ENCODE measurements around the gene NSMCE1. TPM values are rescaled to one million over a fixed set of nuclear protein-coding genes. Genes with fewer than 3 reads are reported as not detected.
"Not testable (repeated sequence)": the region's sequence is repeated elsewhere in the genome, so short reads cannot be mapped to it uniquely, and the experiment has no call there.

NSMCE1 gene
- total RNA-seq, 2 donors from 2014 or later, result 37.6 to 58.2 TPM

DNA sequence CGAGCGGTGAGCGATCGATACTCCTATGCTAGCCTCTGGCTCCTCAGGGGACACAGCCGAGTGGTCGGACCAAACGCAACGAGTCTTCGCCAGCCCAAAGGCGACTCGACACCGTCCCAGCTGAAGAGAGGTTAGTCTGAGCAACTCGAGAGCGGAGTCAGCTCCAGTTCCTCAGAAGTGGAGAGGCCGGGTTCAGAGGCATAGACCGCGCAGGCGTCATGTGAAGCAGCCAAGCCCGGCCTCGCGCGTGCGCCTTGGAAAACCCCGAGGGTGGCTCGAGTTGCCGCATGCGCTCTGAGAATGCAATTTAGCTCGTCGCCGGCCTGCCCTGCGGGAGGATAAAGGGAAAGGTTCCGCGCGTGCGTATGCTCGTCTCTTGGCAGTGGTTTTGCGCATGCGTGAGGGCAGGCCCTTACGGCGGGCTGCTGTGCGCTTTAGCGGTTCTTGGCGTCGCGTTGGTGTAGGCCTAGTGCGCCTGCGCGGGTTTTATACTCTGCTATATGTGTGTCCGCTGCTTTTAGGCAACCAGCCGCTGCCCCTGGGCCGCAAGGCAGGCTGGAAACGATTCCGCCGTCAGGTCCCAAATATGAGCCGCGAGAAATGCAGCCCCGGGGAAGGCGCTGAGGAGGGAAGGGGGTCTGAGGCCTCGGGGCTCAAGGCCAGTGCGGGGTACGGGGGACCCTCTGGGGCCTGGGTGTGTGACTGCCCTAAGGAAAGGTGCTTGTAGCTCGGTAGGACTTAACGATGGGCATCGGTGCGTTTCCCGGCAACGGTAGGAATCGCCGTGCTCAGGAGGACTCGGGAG is 64.9 kb downstream of the NSMCE1 start, which contains the start of gene KDM8:
KDM8 (plus strand) TSS at position 20 of the 805 bp plus-strand sequence. CDS start 6,598 bp downstream, outside the sequence.
- TF ChIP-seq, protein P1, sequence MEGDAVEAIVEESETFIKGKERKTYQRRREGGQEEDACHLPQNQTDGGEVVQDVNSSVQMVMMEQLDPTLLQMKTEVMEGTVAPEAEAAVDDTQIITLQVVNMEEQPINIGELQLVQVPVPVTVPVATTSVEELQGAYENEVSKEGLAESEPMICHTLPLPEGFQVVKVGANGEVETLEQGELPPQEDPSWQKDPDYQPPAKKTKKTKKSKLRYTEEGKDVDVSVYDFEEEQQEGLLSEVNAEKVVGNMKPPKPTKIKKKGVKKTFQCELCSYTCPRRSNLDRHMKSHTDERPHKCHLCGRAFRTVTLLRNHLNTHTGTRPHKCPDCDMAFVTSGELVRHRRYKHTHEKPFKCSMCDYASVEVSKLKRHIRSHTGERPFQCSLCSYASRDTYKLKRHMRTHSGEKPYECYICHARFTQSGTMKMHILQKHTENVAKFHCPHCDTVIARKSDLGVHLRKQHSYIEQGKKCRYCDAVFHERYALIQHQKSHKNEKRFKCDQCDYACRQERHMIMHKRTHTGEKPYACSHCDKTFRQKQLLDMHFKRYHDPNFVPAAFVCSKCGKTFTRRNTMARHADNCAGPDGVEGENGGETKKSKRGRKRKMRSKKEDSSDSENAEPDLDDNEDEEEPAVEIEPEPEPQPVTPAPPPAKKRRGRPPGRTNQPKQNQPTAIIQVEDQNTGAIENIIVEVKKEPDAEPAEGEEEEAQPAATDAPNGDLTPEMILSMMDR (IDR thresholded peaks at IDR 0.05), result no peak
- intact Hi-C loops (cut with DNase I), result no loop called here
- peaks cover 15% of the 10 kb centered on the region for H3K4me1 ChIP-seq

DNA sequence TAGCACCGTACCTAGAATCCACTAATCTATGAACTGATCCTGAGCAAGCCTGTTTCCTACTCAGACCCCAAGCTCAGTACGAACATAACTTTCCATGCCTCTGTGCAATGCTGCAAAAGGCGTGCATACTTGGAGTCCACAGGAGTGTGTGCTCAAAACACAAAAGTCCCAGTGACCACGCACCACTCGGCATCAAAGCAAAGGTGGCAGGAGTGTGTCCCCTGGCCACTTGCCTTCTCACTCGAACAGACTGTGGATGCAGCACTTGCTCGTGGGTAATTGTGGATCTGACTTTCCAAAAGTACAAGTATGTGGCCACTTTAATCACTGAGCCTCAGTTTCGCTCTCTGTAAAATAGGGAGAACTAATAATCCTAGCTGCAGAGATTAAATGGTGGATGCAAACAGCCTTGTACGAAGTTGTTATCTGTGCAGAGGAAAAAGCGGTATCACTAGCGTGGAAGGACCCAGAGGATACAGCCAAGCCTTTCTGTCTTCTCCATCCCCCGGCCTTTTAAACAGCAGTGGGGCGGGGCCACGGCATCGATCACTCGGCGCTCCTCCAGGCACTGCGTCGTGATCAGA is 65.6 kb downstream of the NSMCE1 start:
- H3K27me3 ChIP-seq, result no peaks in the 10 kb centered on the region
- TF ChIP-seq, protein P1 (IDR thresholded peaks at IDR 0.05), result no peak
- peak overlapping the region; percentile 98 for H3K27ac ChIP-seq
- no peaks in the 10 kb centered on the region for H3K9me3 ChIP-seq
- peak overlapping the region; percentile 54 for H3K4me3 ChIP-seq
- intact Hi-C loops (cut with DNase I), result no loop called here
- H3K4me1 ChIP-seq, result peaks cover 8% of the 10 kb centered on the region
- peak; percentile 94 for DNase-seq
- H3K36me3 ChIP-seq, result no peaks in the 10 kb centered on the region
- H3K9ac ChIP-seq (ENCODE audit: low read depth in 2 of 2, low read length in 2 of 2), result peak overlapping the region; percentile 80 to 81

More for the DNA sequence above, 64.9 kb downstream of the NSMCE1 start, which contains the start of gene KDM8:
- Histone ChIP-seq H3K27ac (peak within 1 kb of the TSS; percentile 98), H3K36me3 (no peaks in the 10 kb centered on the region), H3K9me3 (no peaks in the 10 kb centered on the region), H3K4me3 (peak within 1 kb of the TSS; percentile 54), H3K9ac (ENCODE audit: low read depth in 2 of 2, low read length in 2 of 2) (peak within 1 kb of the TSS; percentile 80 to 91), H3K27me3 (no peaks in the 10 kb centered on the region)
- peak; percentile 100 for DNase-seq

DNA sequence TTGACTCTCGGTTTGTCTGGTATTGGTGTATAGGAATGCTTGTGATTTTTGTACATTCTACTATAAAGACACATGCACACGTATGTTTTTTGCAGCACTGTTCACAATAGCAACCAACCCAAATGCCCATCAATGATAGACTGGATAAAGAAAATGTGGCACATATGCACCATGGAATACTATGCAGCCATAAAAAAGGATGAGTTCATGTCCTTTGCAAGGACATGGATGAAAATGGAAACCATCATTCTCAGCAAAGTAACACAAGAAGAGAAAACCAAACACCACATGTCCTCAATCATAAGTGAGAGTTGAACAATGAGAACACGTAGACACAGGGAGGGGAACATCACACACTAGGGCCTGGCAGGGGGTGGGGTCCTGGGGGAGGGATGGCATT is 67.7 kb downstream of the NSMCE1 start:
- H3K27me3 ChIP-seq; H3K9ac ChIP-seq (ENCODE audit: low read depth in 2 of 2, low read length in 2 of 2); DNase-seq; H3K27ac ChIP-seq; H3K4me3 ChIP-seq; H3K9me3 ChIP-seq; H3K36me3 ChIP-seq; intact Hi-C loops (cut with DNase I); H3K4me1 ChIP-seq: not testable (repeated sequence)

DNA sequence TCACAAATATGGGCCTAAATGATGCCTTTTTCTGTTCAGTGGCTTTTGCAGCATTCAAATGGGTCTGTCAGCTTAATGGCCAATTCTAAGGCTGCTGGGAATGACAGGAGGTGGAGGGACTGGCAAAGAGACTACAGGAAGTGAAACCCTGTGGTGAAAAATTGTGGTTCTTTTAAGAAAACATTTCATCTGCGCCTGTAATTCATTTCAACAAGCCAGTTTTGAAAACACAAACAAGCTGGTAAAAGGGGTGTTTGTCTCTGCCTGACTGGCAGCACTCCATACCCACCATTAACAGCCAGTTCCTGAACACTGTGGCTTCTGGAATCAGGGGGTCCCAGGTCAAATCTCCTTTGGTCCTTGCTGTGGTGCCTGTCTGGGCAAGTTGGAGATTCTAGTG is 68.8 kb downstream of the NSMCE1 start:
- Histone ChIP-seq H3K9me3 (no peaks in the 10 kb centered on the region), H3K9ac (ENCODE audit: low read depth in 2 of 2, low read length in 2 of 2) (peak overlapping the region in 1 of 2 donors; percentile 45), H3K36me3 (no peaks in the 10 kb centered on the region), H3K27me3 (no peaks in the 10 kb centered on the region), H3K4me3 (no peak overlapping the region), H3K4me1 (peaks cover 6% of the 10 kb centered on the region), H3K27ac (peak overlapping the region; percentile 17)
- DNase-seq, result no peak
- intact Hi-C loops (cut with DNase I), result no loop called here
- TF ChIP-seq, protein P1 (IDR thresholded peaks at IDR 0.05), result no peak

DNA sequence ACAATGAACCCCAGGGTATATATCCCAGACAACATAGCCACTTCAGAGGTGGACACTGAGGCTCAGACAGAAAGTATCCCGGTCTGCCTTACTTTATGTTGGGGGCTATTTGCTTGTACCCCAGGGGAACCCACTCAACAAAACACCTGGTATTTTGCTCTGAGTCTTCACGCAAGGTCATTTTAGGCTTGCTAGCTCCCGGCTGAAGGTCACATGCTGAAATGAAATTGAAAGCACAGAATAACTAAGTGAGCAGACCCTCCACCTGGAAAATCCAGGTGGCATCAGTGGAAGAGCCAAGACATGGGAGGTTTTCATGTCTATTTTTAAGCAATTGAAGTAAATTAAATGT is 69.4 kb downstream of the NSMCE1 start:
- Histone ChIP-seq H3K9me3 (no peaks in the 10 kb centered on the region), H3K36me3 (no peaks in the 10 kb centered on the region), H3K4me1 (peaks cover under 1% of the 10 kb centered on the region), H3K27ac (no peak overlapping the region), H3K27me3 (no peaks in the 10 kb centered on the region), H3K9ac (ENCODE audit: low read depth in 2 of 2, low read length in 2 of 2) (no peak overlapping the region), H3K4me3 (no peak overlapping the region)
- TF ChIP-seq, protein P1 (IDR thresholded peaks at IDR 0.05), result no peak
- DNase-seq, result no peak
- intact Hi-C loops (cut with DNase I), result no loop called here
